HG03025 (cell line): Measurements from ENCODE around the gene CHCHD5.

Source experiments
- ATAC-seq: cut with Tn5 transposase; IDR thresholded peaks from one replicate; pipeline ENCODE4 v1.9.1; 2021; ENCODE audit warnings: mild to moderate bottlenecking, moderate library complexity; ENCODE audit not compliant: unreplicated experiment, low FRiP score

CHCHD5 gene

GRCh38 chr2:112621790-112622527, 37.5 kb downstream of the CHCHD5 start:
- ATAC-seq: no peak

DNA sequence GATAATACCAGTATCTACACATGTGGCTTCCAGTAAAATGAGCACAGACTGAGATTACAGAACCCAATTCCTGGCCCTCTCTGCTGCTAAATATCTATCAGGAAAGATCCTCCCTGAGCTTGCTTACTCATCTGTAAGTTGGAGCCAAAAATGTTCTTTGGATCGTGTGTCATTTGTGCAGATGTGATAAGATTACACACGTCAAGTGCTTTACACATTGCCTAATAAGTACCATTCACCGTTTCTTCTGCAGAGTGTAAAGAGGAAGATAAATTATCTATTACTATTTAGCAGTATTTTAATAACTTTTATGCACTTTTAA, 38.1 kb downstream of the CHCHD5 start:
- no peak for ATAC-seq

- peak; percentile 76 for ATAC-seq
Measured at GRCh38 chr2:112623913-112624777, 39.7 kb downstream of the CHCHD5 start.

- ATAC-seq: no peak
Measured at GRCh38 chr2:112625474-112626114, 41.2 kb downstream of the CHCHD5 start.

GRCh38 chr2:112626604-112627059, 42.2 kb downstream of the CHCHD5 start:
- ATAC-seq: no peak

- ATAC-seq: no peak
Measured at GRCh38 chr2:112627060-112628040, 42.9 kb downstream of the CHCHD5 start.

DNA sequence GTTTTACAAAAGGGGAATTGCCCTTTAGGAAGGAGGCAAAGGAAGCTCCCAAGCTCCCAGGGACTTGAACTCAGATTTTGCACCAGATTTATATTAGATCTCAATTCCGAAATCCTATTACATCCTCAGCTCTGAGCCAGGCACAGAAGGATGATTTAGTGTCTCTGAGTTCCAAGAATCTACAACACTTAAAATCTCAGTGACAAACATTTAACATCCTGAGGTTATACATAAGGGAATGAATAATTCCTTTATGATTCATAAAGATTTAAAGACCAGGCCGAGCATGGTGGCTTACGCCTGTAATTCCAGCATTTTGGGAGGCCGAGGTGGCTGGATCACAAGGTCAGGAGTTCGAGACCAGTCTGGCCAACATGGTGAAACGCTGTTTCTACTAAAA, 44.8 kb downstream of the CHCHD5 start:
- ATAC-seq: no peak

DNA sequence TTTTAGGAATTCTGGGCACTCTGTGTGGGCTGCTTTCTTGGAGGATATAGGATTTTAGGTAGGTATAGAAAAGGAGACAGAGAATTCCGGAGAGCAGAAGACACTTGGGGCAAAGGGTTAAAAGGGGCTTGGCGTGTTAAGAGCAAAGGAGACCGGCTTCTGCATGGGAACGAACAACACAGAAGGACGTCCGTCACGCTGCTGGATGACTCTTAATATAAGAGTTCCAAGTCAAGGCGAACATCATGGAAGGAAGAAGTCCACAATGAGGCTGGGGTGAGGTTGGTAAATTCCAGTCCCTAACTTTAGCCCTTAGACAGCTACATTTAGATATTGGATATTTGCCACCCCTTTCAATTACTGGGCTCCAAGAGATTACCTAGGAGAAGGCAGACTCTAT, 45.4 kb downstream of the CHCHD5 start:
- no peak for ATAC-seq

GRCh38 chr2:112630268-112630667, 45.9 kb downstream of the CHCHD5 start:
- no peak for ATAC-seq

DNA sequence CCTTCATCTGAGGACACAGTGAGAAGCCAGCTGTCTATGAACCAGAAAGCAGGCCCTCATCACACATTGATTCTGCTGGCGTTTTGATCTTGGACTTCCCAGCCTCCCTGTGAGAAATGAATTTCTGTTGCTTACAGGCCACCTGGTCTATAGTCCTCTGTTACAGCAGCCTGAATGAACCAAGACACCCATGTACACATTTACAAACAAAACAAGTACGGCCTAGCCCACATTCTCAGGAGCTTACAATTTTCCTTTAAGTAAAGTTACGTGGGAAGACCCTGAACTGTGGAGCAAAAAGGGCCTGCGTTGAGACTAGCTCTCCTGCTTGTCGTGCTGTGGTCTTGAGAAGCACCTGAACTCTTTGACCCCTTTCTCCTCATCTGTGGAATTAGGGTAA, 49.3 kb downstream of the CHCHD5 start:
- ATAC-seq: no peak

DNA sequence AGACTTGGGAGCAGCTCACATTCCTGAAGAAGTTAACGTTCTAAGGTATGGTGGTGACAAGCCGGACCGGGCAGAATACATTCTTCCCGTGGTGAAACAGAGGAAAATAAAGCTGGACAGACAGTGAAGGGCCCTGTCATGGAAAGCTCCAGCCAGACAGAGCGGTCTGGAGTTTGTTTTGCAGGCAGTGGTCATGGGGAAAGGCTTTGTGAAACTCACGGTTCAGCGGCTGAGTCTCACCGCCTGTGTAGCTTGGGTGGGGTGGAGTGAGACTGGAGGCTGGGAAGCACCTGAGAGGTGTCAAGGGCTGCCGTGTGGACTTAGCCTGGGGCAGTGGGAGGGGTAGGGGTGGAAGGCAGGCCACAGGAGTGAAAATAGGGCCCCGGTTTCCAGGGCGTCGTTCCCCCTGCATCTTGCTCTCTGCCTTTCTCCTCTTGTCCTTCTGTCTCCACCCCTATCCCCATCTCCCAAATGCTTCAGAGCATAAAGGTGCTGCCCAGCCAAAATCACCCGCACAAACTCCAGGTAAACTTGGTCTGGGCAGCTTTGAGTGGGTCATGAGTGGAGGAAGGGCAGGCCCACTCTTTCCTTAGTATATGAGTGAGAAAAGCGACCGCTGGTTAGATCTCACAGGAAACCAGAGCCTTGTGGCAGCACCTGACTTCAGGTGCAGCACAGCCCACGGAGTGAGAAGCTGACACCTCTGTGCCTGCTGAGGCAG, 49.9 kb downstream of the CHCHD5 start:
- no peak for ATAC-seq

DNA sequence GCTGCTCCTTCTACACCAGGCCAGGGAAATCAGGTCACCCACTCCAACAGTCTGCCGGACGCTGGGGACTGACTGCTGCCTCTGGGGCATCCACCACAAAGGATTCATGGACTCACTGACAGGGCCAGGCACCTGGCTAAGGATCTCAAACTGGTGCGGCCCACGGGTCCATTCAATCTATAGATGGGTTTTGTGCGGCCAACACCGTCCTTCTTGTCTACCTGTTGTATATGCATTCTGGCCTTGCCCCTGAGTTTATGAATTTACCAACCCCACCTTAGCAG, 50.4 kb downstream of the CHCHD5 start:
- no peak for ATAC-seq

- peak; percentile 75 for ATAC-seq
Measured at GRCh38 chr2:112636605-112637288, 52.3 kb downstream of the CHCHD5 start.

- ATAC-seq: no peak
Measured at GRCh38 chr2:112637289-112637660, 52.9 kb downstream of the CHCHD5 start.
